Pancreas (tissue), 10 donors: ENCODE measurements around the gene SETD2. TPM values are rescaled to one million over a fixed set of nuclear protein-coding genes. Genes with fewer than 3 reads are reported as not detected.
A peak's percentile ranks its signal among the peaks of the same experiment; 100 is the strongest.

Experiments used
- ATAC-seq, 4 donors: fragments of 200-7000 bp; cut with Tn5 transposase; one replicate each; pipeline versions ENCODE4 v1.8.0 to v1.9.1; 2020; ENCODE audit warnings: mild to moderate bottlenecking in 4 of 4, moderate library complexity in 4 of 4
- DNase-seq, 6 donors: peaks; one replicate each; pipeline ENCODE4 v3.0.0-alpha.2; 2020
- FAIRE-seq: peaks from 2 replicates; lab custom pipeline; 2012; peaks lifted over from hg19 to GRCh38; lab: Jason Lieb, UNC
- H3K27ac ChIP-seq, 4 donors: fragments of 200-600 bp; sonication (generic); 1 replicate in 3 of 4; 2 replicates in 1 of 4; pipeline versions ENCODE4 v1.5.0 to v1.8.0; 2020
- H3K27me3 ChIP-seq, 4 donors: fragments of 200-600 bp; one replicate each; pipeline ENCODE4 v1.8.0; 2021
- H3K36me3 ChIP-seq, 3 donors: fragments of 200-600 bp; sonication (generic) in 1 of 3; one replicate each; pipeline versions ENCODE4 v1.5.0 to v1.8.0; 2020 to 2021
- H3K4me1 ChIP-seq, 3 donors: fragments of 200-600 bp; one replicate each; pipeline ENCODE4 v1.8.0; 2021
- H3K4me3 ChIP-seq, 4 donors: fragments of 200-600 bp; sonication (generic) in 2 of 4; one replicate each; pipeline versions ENCODE4 v1.5.0 to v1.8.0; 2020 to 2021
- H3K9me3 ChIP-seq, 4 donors: fragments of 200-600 bp; one replicate each; pipeline ENCODE4 v1.8.0; 2021
- WGBS, 2 donors: extraction: QIAGEN DNeasy Blood & Tissue Kit; methylation state at CpG; one replicate each; pipeline ENCODE4 v1.1.7; 2013; 5-methylcytosine and 5-hydroxymethylcytosine counted together
- intact Hi-C, 3 donors: fragments of 100-400 bp; cut with DNase I; formaldehyde crosslinking; loops; one replicate each; pipeline versions ENCODE4 v1.11.1 to v1.14.2; 2022
- polyA plus RNA-seq, 2 donors: library from polyadenylated mRNA; stranded (reverse); fragments of 200-250 nt; gene quantifications; one replicate each; pipeline ENCODE4 v1.2.3, GENCODE V29; 2013
- total RNA-seq, 6 donors: library from RNA; stranded (reverse); fragmentation: NEBNext Ultra II Directional in 4 of 6; extraction: Animal tissue kit (Norgen Biotek cat#: 25700) in 4 of 6; gene quantifications; one replicate each; pipeline versions ENCODE4 v1.2.1 to v1.2.4, GENCODE V29; 2021 to 2023
- TF ChIP-seq, protein P1 (sequence below), 4 donors: fragments of 200-600 bp; sonication (generic) in 3 of 4; IDR thresholded peaks; one replicate each; pipeline versions ENCODE4 v1.5.0 to v1.8.0; 2021; ENCODE audit warnings: antibody characterized with exemption in 4 of 4
- donor health status: healthy with polysubstance abuse.
- donor health status: DM: no; HTN: no; CAD: no; lungs with moderate emphysema.
- donor health status: DM: no; HTN: no; CAD: no.
- donor health status: control.
- donor health status: control.
- donor health status: Bipolar disorder and iron deficiency.
- donor health status: DM: yes; HTN: yes; CAD: no.
- donor health status: DM: no; HTN: no; CAD: no.
- donor health status: DM: no; HTN: no; CAD: no.
- donor health status: DM: yes; HTN: yes; CAD: no.

SETD2 gene
- total and polyA plus RNA-seq, 8 donors, result 9.6 to 35.3 (median 21.6) TPM

DNA sequence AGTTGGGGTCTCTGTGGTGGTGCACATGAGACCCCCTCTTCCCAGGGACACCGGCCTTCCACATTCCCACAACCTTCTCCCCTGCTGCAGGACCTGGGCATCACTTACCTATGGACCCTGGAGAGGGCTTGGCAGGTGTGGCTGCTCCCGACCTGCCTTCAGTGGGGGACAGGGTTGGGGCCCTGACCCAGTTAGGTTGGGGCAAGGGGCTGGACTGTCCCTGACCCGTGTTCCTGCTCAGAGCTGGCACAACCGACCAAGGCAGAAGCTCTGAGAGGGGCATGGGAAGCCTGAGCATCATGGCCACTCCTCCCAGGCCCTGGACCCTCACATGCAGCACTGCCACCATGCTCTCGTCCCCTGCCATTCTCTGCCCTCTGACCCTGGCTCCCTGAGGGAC, 178.3 kb downstream of the SETD2 start:
- Histone ChIP-seq H3K27ac (no peak overlapping the region), H3K27me3 (no peaks in the 10 kb centered on the region), H3K9me3 (no peaks in the 10 kb centered on the region), H3K4me1 (peaks cover 0 to 8% (median 0%) of the 10 kb centered on the region in 3 donors), H3K36me3 (peaks cover 0 to 16% (median 0%) of the 10 kb centered on the region in 3 donors), H3K4me3 (no peak overlapping the region)
- DNase-seq (peak in 2 of 6 donors; percentile 22 to 39), FAIRE-seq (no peak), ATAC-seq (no peak)
- TF ChIP-seq, protein P1, sequence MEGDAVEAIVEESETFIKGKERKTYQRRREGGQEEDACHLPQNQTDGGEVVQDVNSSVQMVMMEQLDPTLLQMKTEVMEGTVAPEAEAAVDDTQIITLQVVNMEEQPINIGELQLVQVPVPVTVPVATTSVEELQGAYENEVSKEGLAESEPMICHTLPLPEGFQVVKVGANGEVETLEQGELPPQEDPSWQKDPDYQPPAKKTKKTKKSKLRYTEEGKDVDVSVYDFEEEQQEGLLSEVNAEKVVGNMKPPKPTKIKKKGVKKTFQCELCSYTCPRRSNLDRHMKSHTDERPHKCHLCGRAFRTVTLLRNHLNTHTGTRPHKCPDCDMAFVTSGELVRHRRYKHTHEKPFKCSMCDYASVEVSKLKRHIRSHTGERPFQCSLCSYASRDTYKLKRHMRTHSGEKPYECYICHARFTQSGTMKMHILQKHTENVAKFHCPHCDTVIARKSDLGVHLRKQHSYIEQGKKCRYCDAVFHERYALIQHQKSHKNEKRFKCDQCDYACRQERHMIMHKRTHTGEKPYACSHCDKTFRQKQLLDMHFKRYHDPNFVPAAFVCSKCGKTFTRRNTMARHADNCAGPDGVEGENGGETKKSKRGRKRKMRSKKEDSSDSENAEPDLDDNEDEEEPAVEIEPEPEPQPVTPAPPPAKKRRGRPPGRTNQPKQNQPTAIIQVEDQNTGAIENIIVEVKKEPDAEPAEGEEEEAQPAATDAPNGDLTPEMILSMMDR (IDR thresholded peaks at IDR 0.05), result no peak
- WGBS, 2 donors, result 89 to 90% methylated on average over 5 of the region's 5 CpGs
- intact Hi-C loops, result loop anchor here in 1 of 3 donors (10.0 kb wide), 1 partner anchor 281 kb away; the partner anchor contains the start of gene TMIE

DNA sequence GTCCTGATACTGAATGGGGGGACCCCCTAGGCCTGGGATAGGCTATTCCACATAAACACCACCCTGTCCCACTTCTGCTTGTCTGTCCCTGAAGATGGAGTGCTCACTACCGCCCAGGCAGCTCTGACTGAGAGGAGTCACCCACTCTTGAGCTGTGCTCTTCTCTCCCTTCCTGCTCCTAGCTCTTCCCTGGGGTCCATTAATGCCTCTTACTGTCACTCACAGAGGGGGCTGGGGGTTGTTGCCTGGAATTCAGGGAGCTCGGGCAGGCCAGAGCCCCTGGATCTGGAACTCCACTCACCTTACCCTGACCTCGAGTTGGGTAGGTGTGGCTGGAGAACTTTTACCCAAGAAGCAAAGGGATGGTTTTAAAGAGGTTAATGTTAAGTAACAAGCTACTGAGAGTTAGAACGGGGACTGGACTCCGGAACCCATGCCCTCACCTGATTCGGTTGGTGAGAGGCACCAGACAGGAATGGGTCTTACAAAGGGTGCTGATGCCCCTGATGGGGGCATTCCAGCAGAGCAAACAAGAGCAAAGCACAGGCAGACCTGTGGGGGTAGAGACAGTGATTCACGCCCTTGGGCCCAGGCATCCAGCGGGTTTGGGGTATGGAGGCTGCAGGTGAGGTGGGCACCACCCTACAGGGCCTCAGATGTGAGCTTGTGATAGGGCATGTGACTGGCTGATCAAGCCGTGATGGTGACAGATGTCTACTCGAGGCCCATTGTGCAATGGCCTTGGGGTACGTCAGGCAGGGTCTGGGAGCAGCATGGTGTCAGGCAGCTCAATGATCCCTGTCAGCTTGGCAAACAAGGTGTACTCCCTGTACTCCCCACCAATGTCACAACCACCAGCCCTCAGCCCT, 179.1 kb downstream of the SETD2 start:
- Histone ChIP-seq H3K9me3 (no peaks in the 10 kb centered on the region), H3K4me1 (peaks cover 0 to 8% (median 0%) of the 10 kb centered on the region in 3 donors), H3K27me3 (no peaks in the 10 kb centered on the region), H3K27ac (no peak overlapping the region), H3K36me3 (peaks cover 0 to 9% (median 0%) of the 10 kb centered on the region in 3 donors), H3K4me3 (no peak overlapping the region)
- FAIRE-seq (no peak), ATAC-seq (no peak), DNase-seq (peak in 2 of 6 donors; percentile 13 to 30)
- 76% methylated on average over 11 of the region's 11 CpGs for WGBS, 2 donors
- intact Hi-C loops, result loop anchor here in 1 of 3 donors (5.0 to 10.0 kb wide), 2 partner anchors 43 to 280 kb away; partner anchors contain the start of gene TMIE
- TF ChIP-seq, protein P1 (IDR thresholded peaks at IDR 0.05), result no peak

DNA sequence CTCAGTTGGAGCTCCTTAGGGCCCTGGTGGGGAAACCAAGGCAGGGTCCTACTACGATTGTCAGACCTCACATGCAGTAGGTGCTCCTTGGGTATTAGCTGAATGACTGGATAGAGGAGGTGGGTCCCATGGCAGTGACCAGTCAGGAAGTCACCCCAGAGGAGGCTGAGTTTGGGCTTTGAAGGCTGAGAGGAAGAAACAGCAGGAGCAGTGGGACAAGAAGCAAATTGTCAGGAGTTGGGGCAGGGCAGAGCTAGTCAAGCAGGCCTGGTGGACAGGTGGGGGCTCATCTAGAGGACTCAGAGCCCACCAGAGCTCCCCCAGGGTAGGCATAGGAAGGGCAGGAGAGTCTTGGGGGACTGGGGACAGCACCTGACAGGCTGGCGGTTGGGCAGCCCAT, 181.4 kb downstream of the SETD2 start:
- intact Hi-C loops, result loop anchor here in 1 of 3 donors (5.0 to 10.0 kb wide), 2 partner anchors 40 to 278 kb away; partner anchors contain the start of gene TMIE
- 71 to 94% methylated on average over 2 of the region's 2 CpGs for WGBS, 2 donors
- H3K4me3 ChIP-seq, result peak overlapping the region in 1 of 4 donors; percentile 29
- peak overlapping the region in 2 of 4 donors; percentile 85 to 92 for H3K27ac ChIP-seq
- H3K27me3 ChIP-seq, result no peaks in the 10 kb centered on the region
- DNase-seq (peak in 1 of 6 donors; percentile 27), FAIRE-seq (no peak), ATAC-seq (no peak)
- no peaks in the 10 kb centered on the region for H3K36me3 ChIP-seq
- TF ChIP-seq, protein P1 (IDR thresholded peaks at IDR 0.05), result no peak
- H3K9me3 ChIP-seq, result no peaks in the 10 kb centered on the region
- H3K4me1 ChIP-seq, result peaks cover 0 to 12% (median 4%) of the 10 kb centered on the region in 3 donors

DNA sequence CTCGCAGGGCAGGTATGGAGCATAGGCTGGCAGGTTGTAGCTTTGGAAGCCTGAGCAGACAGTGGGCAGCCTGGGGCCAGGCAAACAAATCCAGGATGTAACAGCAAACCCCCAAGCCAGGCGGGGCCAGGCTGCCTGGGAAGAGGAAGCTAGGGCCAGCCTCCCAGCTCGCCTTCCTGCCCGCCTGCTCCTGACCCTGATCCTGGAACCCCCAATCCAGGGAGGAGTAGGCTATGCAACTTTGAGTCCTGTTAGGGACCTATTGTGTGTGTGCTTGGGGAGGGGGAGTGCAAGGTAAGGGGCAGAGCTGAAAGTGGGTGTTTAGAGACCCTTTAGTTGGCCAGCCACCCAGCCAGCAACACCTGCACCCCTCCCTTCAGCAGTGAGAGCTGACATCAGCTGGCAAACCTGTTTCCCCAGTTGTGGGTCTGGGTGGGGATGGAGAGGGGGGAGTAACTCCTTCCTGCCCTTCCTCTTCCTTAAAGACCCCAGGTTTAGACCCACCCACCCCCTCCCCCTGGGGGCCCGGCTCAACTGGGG, 181.9 kb downstream of the SETD2 start:
- FAIRE-seq, result no peak
- TF ChIP-seq, protein P1 (IDR thresholded peaks at IDR 0.05), result no peak

More for the DNA sequence above, 181.9 kb downstream of the SETD2 start:
- H3K27ac ChIP-seq, result peak overlapping the region; percentile 18 to 92 (median 56)
- H3K36me3 ChIP-seq, result no peaks in the 10 kb centered on the region
- peak overlapping the region in 2 of 4 donors; percentile 16 to 29 for H3K4me3 ChIP-seq
- peaks cover 0 to 16% (median 4%) of the 10 kb centered on the region in 3 donors for H3K4me1 ChIP-seq
- ATAC-seq, result peak in 2 of 4 donors; percentile 7 to 8
- no peaks in the 10 kb centered on the region for H3K9me3 ChIP-seq
- peak in 4 of 6 donors; percentile 42 to 73 (median 59) for DNase-seq
- intact Hi-C loops, result loop anchor here in 1 of 3 donors (5.0 to 10.0 kb wide), 2 partner anchors 40 to 277 kb away; partner anchors contain the start of gene TMIE
- 43 to 51% methylated on average over 5 of the region's 5 CpGs for WGBS, 2 donors
- H3K27me3 ChIP-seq, result no peaks in the 10 kb centered on the region
